HG02885 (cell line): Measurements from ENCODE around the gene CCDC85B.

ENCODE experiments used
- ATAC-seq: cut with Tn5 transposase; IDR thresholded peaks from one replicate; pipeline ENCODE4 v1.9.1; 2021; ENCODE audit warnings: mild to moderate bottlenecking; ENCODE audit not compliant: unreplicated experiment, poor library complexity

The CCDC85B gene

GRCh38 chr11:65900125-65900898 is 9.8 kb downstream of the CCDC85B start, which contains the start of gene FOSL1:
FOSL1 (minus strand) TSS chr11:65900388; CDS start chr11:65900339, 49 bp downstream.
- ATAC-seq = peak; percentile 77

GRCh38 chr11:65900899-65901180 is 10.4 kb downstream of the CCDC85B start:
- ATAC-seq = no peak

- no peak for ATAC-seq
Measured at GRCh38 chr11:65903068-65903481, 12.6 kb downstream of the CCDC85B start.

- no peak for ATAC-seq
Measured at GRCh38 chr11:65903715-65904114, 13.2 kb downstream of the CCDC85B start.

GRCh38 chr11:65906602-65907001 is 16.1 kb downstream of the CCDC85B start:
- ATAC-seq = no peak

GRCh38 chr11:65907878-65908277 is 17.4 kb downstream of the CCDC85B start:
- no peak for ATAC-seq

- ATAC-seq = no peak
Measured at GRCh38 chr11:65911682-65912568, 21.5 kb downstream of the CCDC85B start.

- ATAC-seq = no peak
Measured at GRCh38 chr11:65912845-65913244, 22.4 kb downstream of the CCDC85B start.

GRCh38 chr11:65915101-65915820 is 24.8 kb downstream of the CCDC85B start:
- ATAC-seq = no peak

GRCh38 chr11:65915821-65916251 is 25.4 kb downstream of the CCDC85B start:
- no peak for ATAC-seq

GRCh38 chr11:65916391-65916790 is 25.9 kb downstream of the CCDC85B start:
- ATAC-seq = no peak

- ATAC-seq = no peak
Measured at GRCh38 chr11:65917077-65917433, 26.6 kb downstream of the CCDC85B start.

GRCh38 chr11:65917434-65918210 is 27.1 kb downstream of the CCDC85B start:
- ATAC-seq = no peak

GRCh38 chr11:65918211-65919140 is 28.0 kb downstream of the CCDC85B start, which contains the start of gene C11orf68:
C11orf68 (minus strand) TSS chr11:65919062; CDS start chr11:65919031, 31 bp downstream.
- peak; percentile 65 for ATAC-seq

- peak; percentile 86 for ATAC-seq
Measured at GRCh38 chr11:65919141-65919572, 28.7 kb downstream of the CCDC85B start, which contains the start of gene DRAP1. DRAP1 (plus strand) TSS chr11:65919426; CDS start chr11:65919502, 76 bp downstream.

- peak; percentile 46 for ATAC-seq
Measured at GRCh38 chr11:65919573-65920371, 29.3 kb downstream of the CCDC85B start.

GRCh38 chr11:65920372-65920802 is 29.9 kb downstream of the CCDC85B start:
- no peak for ATAC-seq

- ATAC-seq = no peak
Measured at GRCh38 chr11:65921033-65921555, 30.6 kb downstream of the CCDC85B start.
